ENCODE data around the gene PEX26. TPM values are rescaled to one million over a fixed set of nuclear protein-coding genes. Genes with fewer than 3 reads are reported as not detected.

Gene PEX26
- total and polyA plus RNA-seq, 2 experiments from 2014 or later = 4.0 to 48.9 TPM

GRCh38 chr22:18083406-18083805 lies 5.6 kb downstream of the PEX26 start:
- no peak overlapping the region for H2AFZ ChIP-seq
- TF ChIP-seq EZH2 (IDR thresholded peaks at IDR 0.05; ENCODE audit: low read depth, unreplicated experiment) (no peak), ZNF114 (CRISPR knock-in tag; IDR thresholded peaks at IDR 0.05) (no peak), ZNF462 (CRISPR knock-in tag; IDR thresholded peaks at IDR 0.05) (no peak), CREB1 (CRISPR knock-in tag; IDR thresholded peaks at IDR 0.05; ENCODE audit: low read depth) (no peak), REST (IDR thresholded peaks at IDR 0.05; ENCODE audit: unreplicated experiment) (no peak), ETS1 (IDR thresholded peaks at IDR 0.05) (no peak), STAT1 (IDR thresholded peaks at IDR 0.05; ENCODE audit: unreplicated experiment) (no peak), ZNF331 (CRISPR knock-in tag; IDR thresholded peaks at IDR 0.05; ENCODE audit: low read depth) (no peak), EZH2phosphoT487 (IDR thresholded peaks at IDR 0.05; ENCODE audit: unreplicated experiment) (no peak), NANOG (IDR thresholded peaks at IDR 0.05; ENCODE audit: borderline replicate concordance) (no peak), JUNB (IDR thresholded peaks at IDR 0.05; ENCODE audit: unreplicated experiment) (no peak), CTCF (conservative IDR thresholded peaks at IDR 0.05; ENCODE audit: low read depth in 2 of 2) (no peak), POLR2AphosphoS5 (IDR thresholded peaks at IDR 0.05; ENCODE audit: low read depth) (no peak)
- no peaks in the 10 kb centered on the region for H3F3A ChIP-seq (replicated peaks; ENCODE audit: low read depth)
- H3K27me3 Mint-ChIP-seq (ENCODE audit: insufficient read depth, low read depth, poor library complexity) = peaks cover 3% of the 10 kb centered on the region
- H3K4me2 ChIP-seq = no peak overlapping the region
- H3K4me1 ChIP-seq (ENCODE audit: insufficient read depth) = 0 out of 2 replicates have a peak, but pooled peaks cover 6% of the 10 kb centered on the region
- H3K9me3 Mint-ChIP-seq = no peaks in the 10 kb centered on the region
- H4K20me1 ChIP-seq (replicated peaks; ENCODE audit: insufficient read depth) = peaks cover 13% of the 10 kb centered on the region; the same call in 1 of the 2 replicates
- no peak for ATAC-seq
- H3K79me2 ChIP-seq (replicated peaks; ENCODE audit: insufficient read depth) = peaks cover 48% of the 10 kb centered on the region
- peaks cover 87% of the 10 kb centered on the region for H3K36me3 Mint-ChIP-seq (ENCODE audit: low read depth)
- no peaks in the 10 kb centered on the region for H3K9me2 ChIP-seq (ENCODE audit: insufficient read depth)
- no peak overlapping the region for H3K27ac Mint-ChIP-seq
- no peak overlapping the region for H3K27ac ChIP-seq (ENCODE audit: low read depth)
- H3K4me3 Mint-ChIP-seq = no peak overlapping the region
- peaks cover 21% of the 10 kb centered on the region for H3K36me3 ChIP-seq (ENCODE audit: insufficient read depth)
- no peak overlapping the region for H3K4me3 ChIP-seq
- peaks cover 8% of the 10 kb centered on the region for H3K4me1 Mint-ChIP-seq
- H3K27me3 ChIP-seq (ENCODE audit: insufficient read depth) = no peaks in the 10 kb centered on the region
- no peak for DNase-seq (ENCODE audit: low spot score)

Measured in GM23338 (cell line).